Upper lobe of left lung (tissue), 4 donors: ENCODE data around the gene MX2.

Experiments
- CTCF ChIP-seq, 6 experiments: fragments of 450-650 bp in 4 of 6; fragments of 200-600 bp in 2 of 6; sonication (generic) in 2 of 6; IDR thresholded peaks; one replicate each; pipeline ENCODE4 v1.5.1; 2016 to 2019; ENCODE audit warnings: antibody characterized with exemption in 6 of 6
- POLR2AphosphoS5 ChIP-seq, 2 donors: sonication (generic); formaldehyde crosslinking; IDR thresholded peaks; one replicate each; pipeline ENCODE4 v1.5.1; 2017; ENCODE audit warnings: antibody characterized with exemption in 2 of 2

- TF ChIP-seq CTCF (IDR thresholded peaks at IDR 0.05): no peak
- TF ChIP-seq POLR2AphosphoS5 (IDR thresholded peaks at IDR 0.05): no peak
Observed at GRCh38 chr21:41349619-41350390, 12.0 kb upstream of the MX2 start.
